NT2/D1 (cell line): ENCODE measurements around the gene STPG4.
"Not testable (repeated sequence)": the region's sequence is repeated elsewhere in the genome, so short reads cannot be mapped to it uniquely, and the experiment has no call there.

Source experiments
- DNase-seq: peaks from one replicate; pipeline ENCODE4 v3.0.0-alpha.2; 2011; ENCODE audit warnings: low read depth, low spot score
- H3K27me3 ChIP-seq: 2 replicates; pipeline ENCODE4 v1.6.0; 2011; ENCODE audit warnings: mild to moderate bottlenecking; ENCODE audit not compliant: insufficient read length, insufficient read depth
- H3K36me3 ChIP-seq: 2 replicates; pipeline ENCODE4 v1.6.1; 2011; ENCODE audit warnings: mild to moderate bottlenecking, low read length, mixed read lengths; ENCODE audit not compliant: insufficient read depth, insufficient read length
- H3K4me1 ChIP-seq: 2 replicates; pipeline ENCODE4 v1.5.1; 2011; ENCODE audit not compliant: insufficient read depth, insufficient read length
- H3K4me3 ChIP-seq: 2 replicates; pipeline ENCODE4 v1.5.1; 2011; ENCODE audit warnings: low read depth; ENCODE audit not compliant: insufficient read length
- H3K9ac ChIP-seq: 2 replicates; pipeline ENCODE4 v1.6.0; 2011; ENCODE audit warnings: low read depth; ENCODE audit not compliant: insufficient read length
- H3K9me3 ChIP-seq: 2 replicates; pipeline ENCODE4 v1.5.1; 2011; ENCODE audit warnings: mild to moderate bottlenecking, low read length; ENCODE audit not compliant: insufficient read depth
- SUZ12 ChIP-seq: IDR thresholded peaks from 2 replicates; pipeline ENCODE4 v1.6.1; 2011; ENCODE audit not compliant: insufficient read length, insufficient read depth; ENCODE audit errors: extremely low read depth
- YY1 ChIP-seq: IDR thresholded peaks from 2 replicates; pipeline ENCODE4 v1.6.1; 2011; ENCODE audit not compliant: insufficient read length, insufficient read depth
- ZNF274 ChIP-seq: IDR thresholded peaks from 2 replicates; pipeline ENCODE4 v1.6.1; 2011; ENCODE audit warnings: mild to moderate bottlenecking, low read depth, low read length

Gene STPG4

DNA sequence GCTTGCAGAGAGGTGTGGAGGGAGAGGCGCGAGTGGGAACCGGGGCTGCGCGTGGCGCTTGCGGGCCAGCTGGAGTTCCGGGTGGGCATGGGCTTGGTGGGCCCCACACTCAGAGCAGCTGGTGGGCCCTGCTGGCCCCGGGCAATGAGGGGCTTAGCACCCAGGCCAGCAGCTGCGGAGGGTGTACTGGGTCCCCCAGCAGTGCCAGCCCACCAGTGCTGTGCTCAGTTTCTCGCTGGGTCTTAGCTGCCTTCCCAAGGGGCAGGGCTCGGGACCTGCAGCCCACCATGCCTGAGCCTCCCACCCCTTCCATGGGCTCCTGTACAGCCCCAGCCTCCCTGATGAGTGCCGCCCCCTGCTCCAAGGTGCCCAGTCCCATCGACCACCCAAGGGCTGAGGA, 55.4 kb downstream of the STPG4 start:
- H3K4me1 ChIP-seq, DNase-seq, H3K4me3 ChIP-seq, H3K9ac ChIP-seq, H3K27me3 ChIP-seq, H3K9me3 ChIP-seq, H3K36me3 ChIP-seq: not testable (repeated sequence)

GRCh38 chr2:47098953-47099352, 56.2 kb downstream of the STPG4 start:
- no peaks in the 10 kb centered on the region; the same call in 1 of the 2 replicates for H3K9me3 ChIP-seq
- no peak overlapping the region for H3K9ac ChIP-seq
- H3K4me1 ChIP-seq, result no peaks in the 10 kb centered on the region
- no peak for DNase-seq
- no peaks in the 10 kb centered on the region for H3K27me3 ChIP-seq
- TF ChIP-seq YY1 (no peak), SUZ12 (no peak), ZNF274 (no peak)
- H3K4me3 ChIP-seq, result no peak overlapping the region
- no peaks in the 10 kb centered on the region for H3K36me3 ChIP-seq

- Histone ChIP-seq H3K4me1 (no peaks in the 10 kb centered on the region), H3K9me3 (no peaks in the 10 kb centered on the region; the same call in 1 of the 2 replicates), H3K9ac (no peak overlapping the region), H3K36me3 (no peaks in the 10 kb centered on the region), H3K27me3 (no peaks in the 10 kb centered on the region), H3K4me3 (no peak overlapping the region)
- DNase-seq, result no peak
- no peak for TF ChIP-seq ZNF274
- TF ChIP-seq YY1, result no peak
- TF ChIP-seq SUZ12, result no peak
Observed at GRCh38 chr2:47097563-47097962, 57.5 kb downstream of the STPG4 start.

- no peaks in the 10 kb centered on the region for H3K36me3 ChIP-seq
- H3K4me3 ChIP-seq, result no peak overlapping the region
- TF ChIP-seq YY1 (no peak), SUZ12 (no peak), ZNF274 (no peak)
- H3K9me3 ChIP-seq, result no peaks in the 10 kb centered on the region; the same call in 1 of the 2 replicates
- H3K9ac ChIP-seq, result no peak overlapping the region
- H3K27me3 ChIP-seq, result no peaks in the 10 kb centered on the region
- DNase-seq, result no peak
- H3K4me1 ChIP-seq, result no peaks in the 10 kb centered on the region
Observed at GRCh38 chr2:47096451-47096850, 58.7 kb downstream of the STPG4 start.

DNA sequence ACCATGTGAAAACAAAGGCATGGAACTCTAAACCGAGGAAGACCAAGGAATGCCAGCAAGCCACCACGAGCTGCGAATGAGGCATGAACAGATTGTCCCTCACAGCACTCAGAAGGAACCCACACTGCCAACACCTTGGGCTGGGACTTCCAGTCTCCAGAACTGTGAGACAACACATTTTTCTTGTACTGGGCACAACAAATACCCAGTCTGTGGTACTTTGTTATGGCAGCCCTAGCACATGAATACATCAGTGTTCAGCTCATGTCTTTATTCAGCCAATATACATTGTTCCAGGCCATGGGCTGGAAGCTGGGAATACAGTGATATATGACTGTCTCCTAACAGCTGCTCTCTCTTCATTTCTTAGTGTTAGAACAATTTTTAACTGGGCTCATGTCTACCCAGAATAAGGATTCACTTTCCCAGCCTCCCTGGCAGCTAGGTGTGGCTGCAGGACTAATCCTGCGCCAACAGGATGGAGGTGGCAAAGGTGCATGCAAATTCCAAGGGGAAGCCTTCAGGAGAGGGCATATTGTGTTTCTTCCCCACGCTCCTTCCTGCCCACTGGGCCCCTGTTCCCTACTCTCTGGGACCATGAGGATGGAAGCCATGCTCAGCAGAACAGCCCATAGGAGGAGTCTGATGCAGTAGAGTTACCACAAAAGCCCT, 59.6 kb downstream of the STPG4 start:
- Histone ChIP-seq H3K4me1 (no peaks in the 10 kb centered on the region), H3K27me3 (no peaks in the 10 kb centered on the region), H3K4me3 (no peak overlapping the region), H3K9ac (no peak overlapping the region), H3K9me3 (no peaks in the 10 kb centered on the region; the same call in 1 of the 2 replicates), H3K36me3 (no peaks in the 10 kb centered on the region)
- TF ChIP-seq ZNF274, result no peak
- TF ChIP-seq YY1, result no peak
- TF ChIP-seq SUZ12, result no peak
- DNase-seq, result no peak

DNA sequence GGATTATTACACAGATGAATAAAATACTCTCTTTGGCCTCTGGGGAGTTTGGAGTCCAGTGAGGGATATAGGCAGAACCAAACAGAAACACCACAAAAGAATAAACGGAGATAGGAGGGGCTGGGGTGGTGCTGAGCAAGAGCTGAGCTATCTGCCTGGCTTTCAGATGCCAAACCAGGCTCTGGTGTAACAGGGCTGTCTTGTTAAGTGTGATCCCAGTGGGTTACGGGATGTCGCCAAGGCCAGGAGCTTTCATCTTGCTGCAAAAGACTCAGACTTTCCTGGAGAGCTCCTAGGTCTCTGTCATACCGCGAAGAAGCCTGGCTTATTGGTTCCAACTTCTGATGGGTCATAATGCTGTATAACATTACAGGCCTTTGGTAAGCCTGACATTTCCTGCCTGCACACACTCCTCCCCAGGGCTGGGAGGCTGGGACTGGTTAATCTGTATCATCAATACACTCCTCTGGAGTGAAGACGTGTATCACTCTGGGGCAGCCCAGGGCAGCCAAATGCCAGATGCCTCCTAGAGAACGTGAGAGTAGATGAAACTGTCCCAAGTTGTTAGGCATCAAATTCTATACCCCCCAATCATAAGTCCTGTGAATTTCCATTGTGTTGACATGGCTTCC, 60.5 kb downstream of the STPG4 start:
- Histone ChIP-seq H3K9ac (no peak overlapping the region), H3K4me1 (no peaks in the 10 kb centered on the region), H3K36me3 (no peaks in the 10 kb centered on the region), H3K27me3 (no peaks in the 10 kb centered on the region), H3K9me3 (no peaks in the 10 kb centered on the region; the same call in 1 of the 2 replicates), H3K4me3 (no peak overlapping the region)
- no peak for DNase-seq
- TF ChIP-seq YY1 (no peak), SUZ12 (no peak), ZNF274 (no peak)

DNA sequence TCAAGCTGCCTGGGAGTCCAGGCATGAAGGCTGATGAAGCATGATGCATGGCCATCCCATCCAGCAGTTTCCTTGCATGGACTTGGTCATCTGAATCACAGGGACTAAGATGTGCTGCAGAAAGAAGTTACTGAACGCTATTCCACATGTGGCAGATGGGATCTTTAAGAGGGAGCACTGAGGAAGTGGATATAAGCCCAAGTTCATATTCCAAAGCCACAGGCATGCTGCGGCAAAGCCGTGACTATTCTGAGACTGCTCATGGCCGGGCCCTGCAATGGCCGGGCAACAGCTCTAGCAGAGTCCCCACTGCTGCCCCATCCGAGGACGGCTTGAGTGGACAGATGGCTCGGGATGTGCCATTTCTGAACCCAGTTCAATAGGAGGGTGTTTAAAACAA, 61.5 kb downstream of the STPG4 start:
- TF ChIP-seq YY1, result no peak
- no peak for TF ChIP-seq SUZ12
- no peak for TF ChIP-seq ZNF274
- no peak overlapping the region for H3K4me3 ChIP-seq
- DNase-seq, result no peak
- no peaks in the 10 kb centered on the region for H3K36me3 ChIP-seq
- no peaks in the 10 kb centered on the region for H3K4me1 ChIP-seq
- no peak overlapping the region for H3K9ac ChIP-seq
- no peaks in the 10 kb centered on the region for H3K27me3 ChIP-seq
- no peaks in the 10 kb centered on the region for H3K9me3 ChIP-seq

DNA sequence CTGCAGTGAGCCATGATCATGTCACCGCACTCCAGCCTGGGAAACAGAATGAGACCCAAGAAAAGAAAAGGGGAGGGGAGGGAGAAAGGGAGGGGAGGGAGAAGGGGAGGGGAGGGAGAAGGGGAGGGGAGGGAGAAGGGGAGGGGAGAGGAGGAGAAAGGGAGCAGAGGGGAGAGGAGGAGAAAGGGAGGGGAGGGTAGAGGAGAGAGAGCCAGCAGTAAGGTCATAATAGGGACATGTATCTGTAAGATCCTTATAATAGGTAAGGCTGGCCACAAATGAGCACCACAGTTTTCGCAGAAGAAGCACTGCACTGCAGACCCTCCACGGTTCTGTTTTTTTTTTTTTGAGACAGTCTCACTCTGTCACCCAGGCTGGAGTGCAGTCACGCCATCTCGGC, 62.6 kb downstream of the STPG4 start:
- no peak for DNase-seq
- H3K27me3 ChIP-seq, result no peaks in the 10 kb centered on the region
- H3K36me3 ChIP-seq, result no peaks in the 10 kb centered on the region
- no peak overlapping the region for H3K4me3 ChIP-seq
- no peaks in the 10 kb centered on the region for H3K4me1 ChIP-seq
- no peak for TF ChIP-seq YY1
- no peak for TF ChIP-seq ZNF274
- no peak for TF ChIP-seq SUZ12
- H3K9ac ChIP-seq, result no peak overlapping the region
- H3K9me3 ChIP-seq, result no peaks in the 10 kb centered on the region
